Measurements from ENCODE around the gene SCAP. TPM values are rescaled to one million over a fixed set of nuclear protein-coding genes. Genes with fewer than 3 reads are reported as not detected.

SCAP gene
- total and polyA plus RNA-seq, 2 of the 4 experiments (the other 2 are of a cell fraction), result 25.3 to 34.6 TPM

DNA sequence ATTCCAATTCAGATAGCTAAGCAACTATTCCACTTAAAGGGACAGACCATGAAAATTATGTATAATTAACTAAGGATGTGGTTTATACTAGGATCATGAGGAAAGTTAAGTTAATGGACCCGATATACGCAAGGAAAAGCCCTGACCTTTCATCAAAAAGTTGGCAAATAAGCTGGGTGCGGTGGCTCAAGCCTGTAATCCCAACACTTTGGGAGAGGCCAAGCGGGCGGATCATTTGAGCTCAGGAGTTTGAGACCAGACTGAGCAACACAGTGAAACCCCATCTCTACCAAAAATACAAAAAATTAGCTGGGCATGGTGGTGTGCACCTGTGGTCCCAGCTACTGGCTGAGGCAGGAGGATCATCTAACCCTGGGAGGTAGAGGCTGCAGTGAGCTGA, 39.6 kb downstream of the SCAP start:
- Histone ChIP-seq H4K5ac (ENCODE audit: low read depth, low read length) (no peak overlapping the region), H4K20me1 (ENCODE audit: insufficient read depth, low read length) (no peaks in the 10 kb centered on the region), H3K9ac (ENCODE audit: low read depth, low read length) (no peak overlapping the region), H3K36me3 (ENCODE audit: control insufficient read depth, insufficient read depth, low read length) (peaks cover 32% of the 10 kb centered on the region), H3K4me3 (ENCODE audit: insufficient read depth, low read depth, low read length) (no peak overlapping the region), H2AK9ac (replicated peaks; ENCODE audit: low read depth, low read length, poor library complexity) (no peak overlapping the region), H2AK5ac (ENCODE audit: low read depth, low read length) (no peak overlapping the region), H2BK15ac (ENCODE audit: low read depth, low read length) (no peak overlapping the region), H3K14ac (replicated peaks; ENCODE audit: low read depth, low read length) (no peak overlapping the region), H3K9me3 (ENCODE audit: control insufficient read depth, insufficient read depth, low read length) (no peaks in the 10 kb centered on the region), H3K4ac (ENCODE audit: low read depth, low read length) (no peak overlapping the region), H3K4me2 (ENCODE audit: low read depth, low read length) (no peak overlapping the region), H4K91ac (ENCODE audit: insufficient read depth, low read depth, low read length) (no peak overlapping the region), H2AFZ (replicated peaks; ENCODE audit: low read length, poor library complexity) (no peak overlapping the region), H2BK120ac (ENCODE audit: low read depth, low read length) (no peak overlapping the region), H3K18ac (ENCODE audit: low read depth, low read length) (no peak overlapping the region), H3K9me1 (ENCODE audit: insufficient read depth, low read length) (no peaks in the 10 kb centered on the region; the same call in 1 of the 2 replicates), H4K8ac (ENCODE audit: low read depth in 2 of 2, low read length in 2 of 2) (no peak overlapping the region), H3K79me1 (ENCODE audit: low read depth in 1 of 2, low read length in 2 of 2) (peaks cover 8 to 18% of the 10 kb centered on the region in 2 experiments; a peak in 3 of 4 replicates), H2BK20ac (ENCODE audit: low read depth, low read length) (no peak overlapping the region), H3K27me3 (ENCODE audit: control insufficient read depth, insufficient read depth, low read length) (no peaks in the 10 kb centered on the region), H3K4me1 (ENCODE audit: control insufficient read depth, insufficient read depth, low read length) (no peaks in the 10 kb centered on the region), H3K23ac (ENCODE audit: low read depth, low read length) (no peak overlapping the region), H2BK5ac (ENCODE audit: low read depth, low read length, poor library complexity, severe bottlenecking) (no peak overlapping the region), H3K27ac (ENCODE audit: insufficient read depth, low read length) (no peak overlapping the region), H3K56ac (ENCODE audit: extremely low read depth, insufficient read depth, low read length) (no peak overlapping the region)
- in situ Hi-C loops (cut with MboI; ENCODE audit: low sequenced_read_pairs) (no loop called here), dilution Hi-C loops (cut with HindIII; ENCODE audit: low sequenced_read_pairs, unreplicated experiment) (no loop called here), intact Hi-C loops (cut with micrococcal nuclease) (no loop called here)
- ChIA-PET POLR2A (ENCODE audit: unreplicated experiment) (no interaction called here), CTCF (no interaction called here)
- DNase-seq, result no peak
- no peak for TF ChIP-seq MXI1 (IDR thresholded peaks at IDR 0.05; ENCODE audit: borderline replicate concordance, low read depth, low read length)
- TF ChIP-seq, protein P1, sequence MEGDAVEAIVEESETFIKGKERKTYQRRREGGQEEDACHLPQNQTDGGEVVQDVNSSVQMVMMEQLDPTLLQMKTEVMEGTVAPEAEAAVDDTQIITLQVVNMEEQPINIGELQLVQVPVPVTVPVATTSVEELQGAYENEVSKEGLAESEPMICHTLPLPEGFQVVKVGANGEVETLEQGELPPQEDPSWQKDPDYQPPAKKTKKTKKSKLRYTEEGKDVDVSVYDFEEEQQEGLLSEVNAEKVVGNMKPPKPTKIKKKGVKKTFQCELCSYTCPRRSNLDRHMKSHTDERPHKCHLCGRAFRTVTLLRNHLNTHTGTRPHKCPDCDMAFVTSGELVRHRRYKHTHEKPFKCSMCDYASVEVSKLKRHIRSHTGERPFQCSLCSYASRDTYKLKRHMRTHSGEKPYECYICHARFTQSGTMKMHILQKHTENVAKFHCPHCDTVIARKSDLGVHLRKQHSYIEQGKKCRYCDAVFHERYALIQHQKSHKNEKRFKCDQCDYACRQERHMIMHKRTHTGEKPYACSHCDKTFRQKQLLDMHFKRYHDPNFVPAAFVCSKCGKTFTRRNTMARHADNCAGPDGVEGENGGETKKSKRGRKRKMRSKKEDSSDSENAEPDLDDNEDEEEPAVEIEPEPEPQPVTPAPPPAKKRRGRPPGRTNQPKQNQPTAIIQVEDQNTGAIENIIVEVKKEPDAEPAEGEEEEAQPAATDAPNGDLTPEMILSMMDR (conservative IDR thresholded peaks at IDR 0.05; ENCODE audit: low read depth, low read length), result no peak
- TF ChIP-seq NFE2L2 (IDR thresholded peaks at IDR 0.05; ENCODE audit: low read depth, low read length), result no peak
- TF ChIP-seq MAFK (IDR thresholded peaks at IDR 0.05; ENCODE audit: low read depth, low read length), result no peak
- no peak for TF ChIP-seq CHD1 (IDR thresholded peaks at IDR 0.05; ENCODE audit: low read depth, low read length)
- TF ChIP-seq RCOR1 (IDR thresholded peaks at IDR 0.05; ENCODE audit: insufficient replicate concordance, low read length), result no peak
- no peak for TF ChIP-seq POLR2A (IDR thresholded peaks at IDR 0.05; ENCODE audit: low read depth, low read length)
- TF ChIP-seq BHLHE40 (IDR thresholded peaks at IDR 0.05; ENCODE audit: low read depth, low read length), result no peak
- no peak for TF ChIP-seq CEBPB (IDR thresholded peaks at IDR 0.05; ENCODE audit: low read depth, low read length)
- no peak for TF ChIP-seq FOS (IDR thresholded peaks at IDR 0.05; ENCODE audit: low read depth, low read length)
- ATAC-seq (ENCODE audit: low read depth), result no peak
- BruUV-seq (replicated peaks), result no TSS peak
- no CpG with 5 or more reads among the region's 5 CpGs for WGBS, 2 experiments (ENCODE audit: extremely low coverage in 2 of 2, insufficient read length in 1 of 2)

Data from IMR-90 (cell line).